Left forelimb (tissue), 1 donor: ENCODE measurements around the gene CD44.

Source experiments
- DNase-seq: peaks from one replicate; pipeline ENCODE4 v3.0.0-alpha.2; 2018; ENCODE audit warnings: low spot score

CD44 gene

DNA sequence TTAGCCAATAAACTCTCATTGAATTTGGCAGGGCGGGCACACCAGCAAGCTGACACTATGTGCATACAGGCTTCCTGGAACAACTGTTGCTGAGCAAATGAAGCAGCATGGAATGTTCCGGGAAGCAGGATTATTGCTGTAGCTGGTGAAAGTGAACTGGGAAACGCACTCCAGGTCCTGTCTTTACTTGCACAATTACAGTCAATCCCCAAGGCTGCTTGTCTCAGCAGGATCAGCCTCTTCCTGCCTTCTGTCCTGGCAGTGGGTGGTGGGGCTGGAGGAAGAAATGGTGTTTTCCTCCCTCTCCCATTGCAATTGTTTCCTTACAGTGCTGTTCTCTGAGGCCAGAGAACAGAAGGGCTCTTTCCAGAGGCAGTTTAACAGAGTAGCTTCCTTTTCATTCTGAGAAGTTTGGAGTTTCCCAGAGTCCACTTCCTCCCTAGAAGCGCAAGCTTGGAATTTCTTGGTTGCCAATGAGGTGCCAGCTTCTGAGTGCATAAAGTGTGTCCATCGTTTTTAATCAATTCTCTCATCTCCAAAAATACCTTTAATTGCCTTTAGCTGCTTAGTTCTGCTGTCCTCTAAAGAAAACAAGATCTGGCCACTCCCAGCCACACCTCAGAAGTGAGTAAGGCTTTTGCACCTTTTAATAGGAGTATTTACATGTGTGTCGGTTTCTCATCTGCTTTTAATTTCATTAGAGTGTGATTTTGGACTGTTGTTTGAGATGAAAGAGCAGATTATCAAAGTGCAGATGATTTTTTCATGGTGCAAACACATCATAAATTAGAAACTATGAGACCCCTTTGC is 19.9 kb downstream of the CD44 start:
- DNase-seq = no peak

DNA sequence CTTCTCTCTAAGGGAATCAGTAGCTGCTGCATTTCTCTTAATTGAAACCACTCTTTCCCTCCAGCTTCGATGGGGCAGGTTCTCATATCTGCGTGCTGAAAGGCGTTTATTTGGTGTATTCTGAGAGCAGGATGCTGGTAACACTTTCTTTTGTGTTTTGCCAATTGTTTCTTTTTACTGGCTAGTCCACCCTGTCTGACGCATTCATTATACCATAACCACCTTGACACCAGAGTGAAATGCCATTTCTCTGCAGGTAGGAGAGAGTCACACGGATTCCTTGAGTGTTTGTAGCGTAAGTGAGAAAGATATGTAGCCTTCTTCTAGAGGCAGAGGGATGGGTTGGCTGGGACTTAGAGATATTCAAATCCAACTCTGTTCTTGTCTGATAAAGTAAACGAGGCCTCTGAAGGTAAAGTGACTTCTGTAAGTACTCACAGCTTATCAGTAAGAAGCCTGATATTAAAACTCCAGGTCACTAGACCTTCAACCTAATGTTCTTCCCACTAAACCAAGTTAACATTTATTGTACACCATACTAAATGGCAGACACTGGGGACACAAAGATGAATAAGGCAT is 21.4 kb downstream of the CD44 start:
- no peak for DNase-seq

DNA sequence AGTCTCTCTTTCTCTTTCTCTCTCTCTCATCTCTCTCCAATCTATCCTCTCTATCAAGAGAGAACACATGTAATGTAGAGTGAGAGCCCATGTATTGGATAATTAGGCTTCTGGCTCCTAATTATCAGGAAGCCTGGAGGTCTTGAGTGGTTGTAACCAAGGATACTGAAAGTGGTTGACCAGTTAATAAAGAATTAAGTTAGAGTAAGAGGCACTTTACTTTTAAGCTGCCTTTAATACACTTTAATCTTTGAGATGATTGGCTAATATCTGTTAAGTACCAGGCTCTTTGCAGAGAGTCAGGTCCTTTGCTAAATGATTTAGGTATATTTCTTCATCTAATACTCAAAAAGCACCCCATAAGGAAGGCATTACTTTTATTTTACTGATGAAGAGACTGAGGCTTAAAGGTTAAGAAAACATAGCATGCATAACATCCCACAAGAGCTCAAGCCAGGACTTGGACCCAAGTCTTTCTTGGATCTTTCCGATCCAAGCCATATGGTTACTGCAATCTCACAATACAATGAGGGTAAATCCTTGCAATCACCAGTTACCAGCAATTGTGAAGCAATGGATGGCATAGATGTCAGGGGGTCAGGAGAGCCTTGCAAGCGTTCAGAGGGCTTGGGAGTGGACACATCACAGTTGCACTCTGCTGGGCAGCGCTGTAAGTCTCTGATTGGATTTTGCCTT is 22.1 kb downstream of the CD44 start:
- no peak for DNase-seq

DNA sequence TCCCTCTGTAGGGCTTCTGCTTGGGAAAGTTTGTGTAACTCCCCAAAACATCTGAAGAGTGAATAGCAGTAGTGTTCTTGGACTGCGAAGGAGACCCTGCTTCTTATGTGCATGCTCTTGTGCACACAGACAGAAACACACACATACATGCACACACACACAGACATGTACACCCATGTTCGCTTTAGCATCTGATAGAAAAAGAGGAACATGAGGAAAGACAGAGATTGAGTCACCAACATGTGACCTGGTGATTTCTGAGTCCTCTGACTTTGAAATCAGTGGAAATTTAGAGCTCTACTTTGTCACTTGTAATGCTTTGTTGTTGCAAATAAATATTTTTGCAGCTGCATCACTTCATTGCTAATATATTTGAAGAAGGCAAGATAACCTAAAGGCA is 23.8 kb downstream of the CD44 start:
- DNase-seq = no peak

DNA sequence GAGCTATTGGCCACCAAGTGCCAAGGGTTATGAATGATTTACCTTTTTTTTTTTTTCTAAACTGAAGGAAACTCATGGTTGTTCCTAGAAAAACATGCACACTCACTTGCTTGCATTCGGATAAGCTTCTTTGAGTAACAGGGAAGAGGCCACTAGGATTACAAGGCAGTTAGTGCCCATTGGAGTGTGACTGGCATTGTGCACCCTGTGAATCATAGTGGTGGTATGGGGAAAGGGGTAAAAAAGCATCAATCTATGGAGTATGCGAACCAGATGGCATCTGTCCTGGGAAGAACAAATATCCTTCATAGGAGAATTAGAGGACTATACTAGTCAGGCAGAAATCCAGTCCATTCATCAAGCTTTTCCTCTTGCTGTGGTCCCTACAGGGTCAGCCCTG is 24.2 kb downstream of the CD44 start:
- no peak for DNase-seq

DNA sequence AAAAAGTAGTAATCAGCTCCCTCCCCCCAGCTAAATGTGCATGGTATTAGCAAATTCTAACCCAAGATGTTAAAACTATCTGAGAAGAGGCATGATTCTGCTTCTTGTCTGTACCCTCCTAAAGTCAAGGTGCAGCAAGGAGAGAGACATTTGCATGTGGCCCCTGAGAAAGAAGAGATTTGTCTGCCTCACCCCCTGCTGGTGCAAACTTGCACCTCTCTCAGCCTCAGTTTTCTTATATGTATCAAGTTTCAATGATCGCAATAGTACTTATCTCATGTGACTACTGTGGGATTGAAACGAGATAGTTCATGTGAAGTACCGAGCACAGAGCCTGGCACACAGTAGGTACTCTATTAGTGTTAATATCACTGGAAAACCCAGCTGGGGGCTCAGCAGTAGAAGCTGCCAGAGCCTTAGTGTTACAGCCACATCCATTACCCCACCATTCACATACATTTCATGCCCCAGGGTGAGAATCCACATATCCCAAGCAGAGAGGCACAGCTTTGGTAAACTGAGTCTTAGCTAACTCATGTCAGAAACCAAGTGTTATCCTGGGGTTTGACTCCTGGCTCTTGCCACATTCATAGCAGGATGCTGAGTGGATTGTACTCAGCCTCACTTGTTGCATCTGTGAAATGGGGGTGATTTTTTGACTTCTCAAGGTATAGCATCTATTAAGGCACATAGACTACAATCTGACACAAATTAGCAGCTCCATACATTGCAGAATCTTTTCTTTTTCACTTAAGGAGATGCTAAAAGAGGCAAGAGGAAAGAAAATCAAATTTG is 24.9 kb downstream of the CD44 start:
- no peak for DNase-seq

DNA sequence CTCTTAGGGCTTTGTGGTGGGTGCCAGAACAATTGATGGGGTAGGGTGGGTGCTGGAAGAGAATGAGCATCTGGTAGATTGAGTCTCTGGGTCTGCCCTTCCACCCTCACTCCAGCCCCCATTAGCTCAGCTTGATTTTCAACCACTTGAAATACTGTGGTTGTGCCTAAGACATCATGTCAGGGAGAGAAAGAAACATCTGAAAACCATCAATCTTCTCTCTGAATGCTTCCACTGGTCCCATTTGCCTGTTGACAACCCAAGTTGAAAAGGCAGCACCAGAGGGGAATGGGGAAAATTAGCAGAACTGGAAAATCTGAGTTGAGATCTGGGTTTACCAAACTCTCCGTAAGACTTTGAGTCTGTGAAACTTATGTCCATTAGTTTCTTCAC is 26.1 kb downstream of the CD44 start:
- no peak for DNase-seq

DNA sequence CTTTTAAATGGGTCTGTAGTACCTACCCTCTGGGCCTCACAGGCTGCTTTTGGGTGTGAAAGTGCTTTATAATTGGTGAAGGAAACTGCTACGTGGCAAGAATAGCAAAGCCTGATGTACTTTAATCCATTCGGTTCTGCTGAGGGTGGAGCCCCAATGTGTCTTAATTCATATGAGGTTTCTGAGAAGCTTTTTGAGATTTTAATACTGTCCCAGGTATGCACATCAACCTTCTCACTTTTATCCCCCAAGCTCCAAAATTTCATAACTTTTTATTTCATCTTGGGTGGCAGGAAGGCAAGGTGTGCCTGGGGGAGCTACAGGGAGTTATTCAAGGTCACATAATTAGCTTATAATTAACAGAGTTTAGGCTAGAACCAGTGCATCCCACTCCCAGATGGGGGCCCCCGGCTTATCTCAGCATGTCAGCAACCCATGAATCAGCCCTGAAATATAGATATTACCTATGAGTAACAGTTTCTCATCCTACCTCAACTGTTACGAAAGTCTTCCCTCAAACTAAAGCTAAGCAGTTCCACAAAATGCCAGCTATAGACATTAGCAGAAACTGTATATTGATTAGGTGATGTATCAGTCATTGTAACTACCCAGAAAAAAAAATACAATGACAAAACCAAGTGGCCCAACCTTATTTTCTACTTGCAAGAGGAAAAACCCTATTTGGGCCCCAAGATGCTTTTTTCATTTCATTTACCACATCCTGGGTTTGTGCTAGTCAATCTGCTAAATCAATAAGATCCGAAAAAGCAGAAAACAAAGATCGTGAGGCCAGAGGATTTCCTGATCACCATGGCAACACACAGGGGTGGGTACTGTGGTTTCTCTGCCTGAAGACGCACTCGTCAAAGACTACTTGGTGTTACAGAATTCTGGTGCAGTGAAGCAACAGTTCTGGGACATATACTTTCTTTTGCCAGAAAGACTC is 26.7 kb downstream of the CD44 start:
- no peak for DNase-seq

DNA sequence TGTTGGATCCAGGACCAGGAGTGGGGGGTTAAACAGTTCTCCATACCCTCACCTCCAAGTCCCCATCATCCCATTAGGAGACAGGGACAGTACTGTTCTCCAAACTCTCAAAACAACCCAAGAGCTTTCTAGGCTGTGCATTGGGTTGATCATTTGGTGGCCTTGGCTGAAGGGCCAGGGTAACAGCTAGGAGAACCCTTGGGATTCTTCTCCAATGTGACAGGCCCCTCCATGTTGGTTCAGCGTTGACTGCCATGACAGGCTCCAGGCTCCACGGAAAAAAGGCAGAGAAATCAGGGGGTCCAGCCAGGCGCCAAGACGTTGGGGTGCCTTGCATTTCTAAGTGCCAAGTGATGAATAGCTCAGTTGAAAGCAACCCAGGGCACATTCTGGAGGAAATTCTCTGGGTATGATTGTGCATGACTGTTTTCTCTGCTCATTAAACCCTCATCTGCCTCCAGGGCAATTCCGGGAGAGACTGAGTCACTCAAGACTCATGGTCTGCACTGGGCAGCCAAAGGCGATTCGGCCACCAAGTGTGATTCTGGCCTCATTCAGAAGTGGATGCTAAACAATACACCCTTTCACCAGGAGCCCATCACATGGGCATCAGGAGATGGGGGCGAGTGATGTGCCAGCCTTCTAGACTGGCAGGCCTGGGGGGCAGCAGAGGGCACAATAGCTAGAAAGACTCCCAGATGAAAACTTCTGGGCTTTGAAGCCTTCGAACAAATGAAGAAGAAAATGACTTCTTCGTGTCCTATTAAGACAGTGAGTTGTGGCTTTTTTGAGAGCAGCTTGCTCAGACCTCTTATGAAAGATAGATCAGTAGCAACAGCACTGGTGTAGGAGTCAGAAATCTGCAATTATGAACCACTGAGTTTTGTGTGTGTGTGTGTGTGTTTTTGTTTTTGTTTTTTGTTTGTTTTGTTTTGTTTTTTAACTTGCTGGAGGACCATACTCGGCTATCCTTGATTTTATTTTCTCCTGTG is 27.7 kb downstream of the CD44 start:
- no peak for DNase-seq

DNA sequence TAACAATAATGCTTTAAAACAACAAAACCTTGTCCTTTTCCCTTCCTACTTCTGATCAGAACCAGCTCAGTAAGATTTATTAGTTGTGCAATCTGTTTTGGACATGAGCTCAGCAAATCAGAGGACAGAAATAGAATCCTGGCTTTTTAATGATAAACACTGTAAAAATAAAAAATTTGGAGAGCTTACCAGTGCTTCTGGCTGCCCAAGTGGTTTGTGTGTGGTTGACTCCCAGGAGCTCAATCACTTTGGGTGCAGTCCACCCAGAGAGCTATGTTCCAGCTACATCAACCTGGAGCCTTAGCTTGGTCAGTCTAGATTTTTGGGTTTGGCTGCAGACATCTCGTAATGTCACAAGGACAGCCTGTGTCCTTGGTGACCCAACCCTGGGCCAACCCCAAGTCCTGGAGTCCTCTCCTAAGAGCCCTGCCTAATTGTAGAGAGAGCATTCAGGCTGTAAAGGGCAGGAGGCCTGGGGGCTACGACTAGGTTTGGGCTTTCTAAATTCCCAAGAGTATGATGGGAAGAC is 28.5 kb downstream of the CD44 start:
- DNase-seq = no peak

DNA sequence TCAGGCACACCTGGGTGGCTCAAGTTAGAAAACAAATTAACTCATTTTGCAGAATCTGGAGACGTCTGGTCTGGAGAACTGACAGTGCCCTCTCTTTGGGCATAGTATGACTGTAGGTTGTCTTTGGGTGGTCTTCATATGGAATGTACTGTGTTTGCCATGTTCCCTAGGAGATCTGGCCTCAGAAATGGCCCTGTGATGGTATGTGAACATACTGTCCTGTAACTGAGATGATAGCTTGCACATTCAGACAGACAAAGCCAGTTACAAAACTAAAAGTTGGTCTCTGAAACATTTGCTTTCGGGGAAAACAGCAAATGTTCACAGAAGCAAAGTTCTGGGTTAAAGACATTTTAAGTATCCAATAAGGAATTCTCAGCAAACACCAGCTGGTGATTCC is 29.7 kb downstream of the CD44 start:
- DNase-seq = no peak

DNA sequence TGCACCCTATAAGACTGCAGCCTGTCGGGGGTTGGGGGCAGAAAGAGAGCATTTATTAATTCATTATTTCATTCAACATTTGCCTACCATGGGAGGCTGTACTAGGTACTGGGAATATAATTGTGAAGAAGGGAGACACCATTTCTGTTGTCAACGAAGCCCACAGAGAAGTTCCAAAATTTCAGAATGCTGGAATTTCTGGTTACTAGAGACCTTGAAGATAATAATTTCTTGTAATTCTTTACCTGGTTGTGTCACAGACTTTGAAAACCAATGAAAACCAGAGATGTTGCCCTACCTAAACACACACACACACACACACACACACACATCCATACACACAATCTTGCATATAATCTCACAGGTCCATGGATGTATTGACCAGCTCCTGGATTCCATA is 30.1 kb downstream of the CD44 start:
- no peak for DNase-seq

DNA sequence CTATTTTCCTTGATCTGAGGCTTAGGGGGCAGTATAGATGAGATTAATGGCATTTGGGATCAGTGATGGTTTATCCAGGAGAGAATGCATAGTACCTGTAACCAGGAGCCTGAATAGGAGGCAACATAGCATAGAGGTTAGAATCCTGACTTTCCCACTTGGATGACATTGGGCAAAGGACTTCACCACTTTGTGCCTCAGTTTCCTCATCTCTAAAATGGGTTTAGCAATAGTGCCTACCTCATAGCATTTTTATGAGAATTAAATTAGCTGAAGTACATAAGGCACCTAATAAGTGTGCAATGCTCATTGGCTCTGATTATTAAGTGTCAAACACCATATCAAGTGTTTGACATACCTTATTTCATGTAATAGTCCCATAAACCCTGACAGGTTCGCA is 30.8 kb downstream of the CD44 start:
- no peak for DNase-seq

DNA sequence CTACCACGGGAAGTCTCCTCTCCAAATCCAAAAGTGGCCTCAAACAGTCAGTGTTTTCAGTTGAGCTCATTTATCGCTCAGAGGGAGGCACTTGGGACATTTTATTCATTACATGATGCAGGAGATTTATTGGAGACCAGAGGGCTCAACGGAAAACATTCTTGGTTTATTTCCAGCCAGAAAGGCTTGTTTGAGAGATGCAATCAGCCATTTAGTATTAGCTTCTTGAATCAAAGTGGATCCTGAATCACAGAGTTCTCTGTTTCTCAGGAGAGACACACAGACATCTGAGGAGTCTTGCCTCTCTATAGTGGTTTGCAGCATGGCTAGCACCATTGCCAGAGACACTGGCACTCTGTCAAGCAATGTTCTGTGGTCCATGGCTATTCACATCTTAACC is 31.5 kb downstream of the CD44 start:
- no peak for DNase-seq

DNA sequence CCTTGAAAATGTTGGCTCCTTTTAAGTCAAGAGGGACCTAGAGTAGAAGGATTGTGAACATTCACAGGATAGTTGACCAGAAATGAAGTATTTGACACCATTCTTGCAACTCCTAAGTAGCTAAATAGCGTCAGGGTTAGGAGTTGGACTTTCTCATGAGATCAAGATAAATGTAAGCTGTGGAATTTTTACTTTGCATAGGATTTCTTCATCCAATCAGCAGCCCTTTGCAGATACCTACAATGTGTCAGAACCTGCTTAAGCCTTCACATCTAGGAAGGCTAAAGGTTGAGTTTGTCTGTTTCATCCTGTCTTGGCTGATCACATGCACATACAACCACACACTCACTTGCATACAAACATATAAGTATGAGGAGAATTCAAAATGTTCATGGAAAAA is 32.3 kb downstream of the CD44 start:
- DNase-seq = no peak

DNA sequence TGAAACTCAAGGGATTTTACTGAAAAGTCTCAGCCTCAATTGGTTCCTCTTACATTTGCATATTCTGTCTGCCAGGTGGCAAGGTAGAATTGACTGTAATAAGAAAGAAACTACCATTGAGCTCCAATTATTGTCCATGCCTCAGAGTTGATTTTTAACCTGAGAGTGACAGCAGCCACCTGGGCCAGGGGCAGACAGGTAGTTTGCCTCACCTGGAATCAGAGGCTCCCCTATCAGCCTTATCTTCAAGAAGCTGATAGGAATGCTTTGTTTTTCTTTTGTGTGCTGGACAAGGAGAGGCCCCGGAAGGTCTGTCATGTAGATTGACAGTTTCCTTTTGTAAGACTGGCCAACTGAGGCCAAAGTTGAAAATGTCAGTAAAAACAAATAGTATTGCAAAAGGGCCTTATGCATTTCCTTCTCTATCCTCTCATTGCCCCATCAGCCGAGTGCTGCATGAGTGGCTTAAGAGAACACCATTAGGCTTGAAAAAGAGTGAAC is 34.1 kb downstream of the CD44 start:
- no peak for DNase-seq

DNA sequence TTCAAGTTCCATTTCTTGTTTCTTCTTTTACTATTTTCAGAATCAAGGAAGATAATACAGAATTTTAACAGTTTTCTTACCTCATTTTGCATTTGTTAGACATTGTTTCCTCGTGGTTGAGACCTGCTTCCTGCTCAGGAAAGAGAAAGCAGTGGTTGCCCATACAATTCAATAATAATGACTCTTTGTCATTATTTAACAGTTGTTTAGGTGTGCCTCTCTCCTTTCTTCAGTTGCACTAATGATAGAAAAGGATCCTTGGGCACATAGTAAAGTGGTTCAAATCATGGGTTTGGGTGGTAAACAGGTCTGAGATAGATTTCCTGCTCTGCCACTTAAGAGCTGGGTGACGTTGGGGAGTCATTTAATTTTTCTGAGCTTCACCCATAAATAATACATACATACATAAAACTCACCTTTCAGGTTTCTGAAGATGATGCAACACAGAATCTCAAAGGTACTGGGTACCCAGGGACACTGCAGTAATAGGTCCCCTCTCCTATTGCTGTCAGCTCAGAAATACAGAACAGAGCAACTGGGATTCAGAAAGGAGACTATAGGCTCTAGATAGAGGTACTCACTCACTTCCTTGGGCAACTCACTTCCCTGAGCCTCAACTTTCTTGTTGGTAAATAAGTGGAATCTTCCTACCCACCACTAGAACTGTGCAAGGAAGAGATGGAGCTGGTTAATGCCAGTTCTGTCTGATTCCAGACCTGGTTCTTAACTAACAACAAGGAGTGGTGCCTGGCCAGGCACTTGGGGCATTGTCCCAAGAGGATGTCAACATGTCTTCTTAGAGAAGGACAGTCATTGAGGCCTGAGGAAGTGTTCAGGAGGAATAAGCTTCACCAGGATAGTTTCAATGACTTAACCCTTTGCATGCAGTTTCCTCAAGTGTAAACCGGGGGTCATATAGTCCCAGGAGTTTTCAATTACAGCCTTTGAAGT is 34.9 kb downstream of the CD44 start:
- no peak for DNase-seq

DNA sequence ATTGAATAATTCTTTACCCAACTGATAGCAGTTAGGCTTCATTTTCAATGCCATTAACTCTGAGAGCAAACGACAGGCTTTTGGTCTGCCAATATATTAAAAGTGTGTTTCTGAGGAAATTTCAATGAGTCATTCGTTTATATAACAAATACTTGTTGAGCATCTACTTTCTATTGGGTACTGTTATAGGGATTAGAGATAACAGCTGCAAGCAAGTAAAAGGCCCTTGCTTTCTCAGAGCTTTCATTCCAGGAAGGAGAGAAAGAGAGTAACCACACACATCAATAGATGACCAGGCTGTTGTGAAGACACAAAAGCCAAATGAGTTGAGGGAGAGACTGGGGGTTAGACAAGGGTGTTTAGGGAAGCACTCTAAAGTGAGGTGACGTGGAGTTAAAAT is 35.7 kb downstream of the CD44 start:
- DNase-seq = no peak

DNA sequence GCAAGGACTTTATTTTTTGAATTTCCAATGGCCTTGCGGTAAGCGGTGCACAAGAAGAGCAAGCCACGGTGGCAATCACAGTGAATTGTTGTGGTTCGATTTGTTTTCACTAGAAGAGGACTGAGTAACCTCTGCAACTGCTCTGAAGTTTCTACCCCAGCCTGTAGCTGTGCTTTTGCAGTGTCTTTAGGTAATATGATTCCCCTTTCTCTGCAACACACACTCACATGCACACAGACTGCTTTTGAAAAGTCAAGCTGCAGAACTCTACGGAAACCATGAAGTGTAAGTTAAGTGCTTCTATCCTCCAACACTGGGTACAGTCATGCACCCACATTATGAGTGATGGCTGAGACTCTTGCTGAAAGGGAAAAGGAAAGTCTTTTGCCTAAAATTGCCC is 38.4 kb downstream of the CD44 start:
- no peak for DNase-seq
